CD4-positive, alpha-beta T cell treated with Interleukin-21 for 1 hour (primary cell): ENCODE data around the gene WDR86.

Experiments used
- DNase-seq: peaks from one replicate; pipeline ENCODE4 v3.0.0-alpha.2; 2020

The WDR86 gene

DNA sequence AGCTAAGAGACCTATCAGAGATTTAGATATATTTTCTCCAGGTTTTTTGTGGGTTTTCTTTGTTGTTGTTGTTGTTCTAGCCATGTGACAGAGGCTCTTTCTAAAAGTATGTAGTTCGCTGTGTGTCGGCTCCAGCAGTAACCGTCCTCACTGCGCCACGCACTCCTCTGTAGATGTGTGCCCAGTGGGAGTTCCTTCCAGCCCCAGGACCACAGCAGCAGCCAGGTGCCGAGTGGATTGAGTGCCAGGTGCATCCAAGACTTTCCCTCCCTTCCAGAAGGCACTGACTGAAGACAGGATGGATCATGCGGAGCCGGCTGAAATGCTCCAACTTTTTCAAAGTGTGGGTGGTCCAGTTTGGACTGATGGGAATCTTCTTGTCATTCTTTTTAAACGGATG is 31.8 kb downstream of the WDR86 start:
- DNase-seq, result no peak

DNA sequence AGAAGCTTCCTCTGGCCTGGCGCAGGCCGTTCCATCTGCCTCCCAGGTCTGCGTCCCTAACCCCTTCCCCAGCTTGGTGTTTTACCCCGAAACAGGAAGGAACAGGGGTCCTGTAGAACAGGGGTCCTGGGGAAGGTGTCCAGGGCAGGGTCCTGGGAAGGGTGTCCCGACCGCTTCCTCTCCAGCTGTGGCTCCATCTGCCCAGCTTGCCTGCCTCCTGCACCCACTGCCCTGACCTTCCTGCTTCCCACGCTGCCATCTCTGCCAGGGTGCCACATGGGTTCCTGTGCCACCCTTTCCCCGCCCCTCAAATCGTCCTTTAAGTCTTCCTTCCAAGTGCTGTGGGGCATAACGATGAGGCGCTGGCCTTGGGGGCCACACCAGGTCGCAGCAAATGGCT is 32.4 kb downstream of the WDR86 start:
- DNase-seq, result no peak

DNA sequence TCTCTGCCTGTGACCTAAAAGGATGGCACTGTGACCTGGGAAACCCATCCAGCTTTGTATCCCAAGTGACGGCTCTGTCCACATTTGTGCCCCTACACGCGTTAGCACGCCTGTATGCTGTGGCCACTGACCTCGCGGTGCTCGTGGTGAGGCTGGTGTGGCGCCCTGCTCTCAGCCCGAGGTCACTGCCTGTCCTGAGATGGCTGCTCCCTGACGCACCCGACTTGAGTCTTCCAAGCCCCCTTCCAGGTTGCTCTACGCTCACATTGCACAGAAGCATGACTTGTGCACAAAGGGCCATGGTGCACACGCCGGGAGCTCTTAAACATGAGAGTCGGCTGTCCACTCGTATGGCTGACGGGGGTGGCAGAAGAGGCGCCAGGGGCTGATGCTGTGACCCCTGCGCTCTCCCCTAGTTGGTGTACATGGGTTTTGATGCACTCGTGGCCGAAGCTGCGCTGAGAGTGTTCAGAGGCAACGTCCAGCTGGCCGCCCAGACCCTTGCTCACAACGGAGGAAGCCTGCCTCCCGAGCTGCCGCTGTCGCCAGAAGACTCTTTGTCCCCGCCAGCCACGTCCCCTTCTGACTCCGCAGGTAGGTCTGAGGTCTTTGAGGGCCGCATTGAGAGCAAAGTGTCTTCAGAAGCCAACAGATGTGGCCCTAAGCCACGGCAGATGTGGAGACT is 33.5 kb downstream of the WDR86 start:
- DNase-seq, result no peak

- DNase-seq, result no peak
Measured at GRCh38 chr7:151375530-151376217, 34.2 kb downstream of the WDR86 start.

- DNase-seq, result no peak
Measured at GRCh38 chr7:151374726-151375125, 35.1 kb downstream of the WDR86 start.

GRCh38 chr7:151374139-151374538 is 35.7 kb downstream of the WDR86 start:
- no peak for DNase-seq

- no peak for DNase-seq
Measured at GRCh38 chr7:151373599-151373998, 36.2 kb downstream of the WDR86 start.

- no peak for DNase-seq
Measured at GRCh38 chr7:151372612-151373265, 37.1 kb downstream of the WDR86 start.

- no peak for DNase-seq
Measured at GRCh38 chr7:151371266-151371665, 38.6 kb downstream of the WDR86 start.

DNA sequence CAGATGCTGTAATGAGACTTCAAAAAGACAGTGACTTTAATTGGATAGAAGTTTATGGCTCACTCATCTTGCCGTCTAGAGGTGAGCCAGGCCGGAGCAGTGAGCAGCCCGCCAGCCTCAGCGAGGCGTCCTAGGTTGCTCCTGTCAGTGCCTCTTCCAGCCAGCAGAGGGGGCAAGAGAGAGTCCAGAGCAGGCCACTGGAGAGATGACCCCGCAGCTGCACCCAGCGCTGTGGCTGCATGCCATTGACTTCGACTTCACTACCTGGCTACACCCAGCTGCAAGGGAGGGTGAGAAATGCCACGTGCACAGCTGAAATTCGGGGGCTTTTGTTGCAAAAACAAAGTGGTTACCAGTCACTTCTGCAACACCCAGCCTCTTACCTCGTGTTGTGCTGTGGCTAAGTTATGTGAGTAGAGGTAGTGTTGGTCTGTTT is 41.7 kb downstream of the WDR86 start:
- DNase-seq, result peak; percentile 84

DNA sequence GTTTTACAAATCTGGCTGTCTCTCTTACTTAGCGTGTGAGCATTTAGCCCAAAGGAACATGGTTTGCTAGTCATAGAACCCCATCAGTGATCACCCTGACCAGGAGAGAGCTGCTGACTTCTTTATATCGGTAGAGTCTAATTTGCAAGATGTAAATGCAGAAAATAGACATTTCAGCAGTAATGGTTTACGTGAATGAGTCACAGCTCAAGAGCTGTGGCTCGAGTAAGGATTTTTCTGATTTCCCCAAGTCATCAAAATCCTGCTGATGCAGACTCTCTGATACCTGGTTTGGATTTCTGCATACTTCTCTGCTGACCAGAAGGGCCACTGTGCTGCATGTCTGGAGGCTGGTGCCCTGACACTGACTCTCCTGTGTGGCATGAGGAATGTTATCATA is 42.6 kb downstream of the WDR86 start:
- no peak for DNase-seq

GRCh38 chr7:151366880-151367222 is 43.0 kb downstream of the WDR86 start:
- no peak for DNase-seq

DNA sequence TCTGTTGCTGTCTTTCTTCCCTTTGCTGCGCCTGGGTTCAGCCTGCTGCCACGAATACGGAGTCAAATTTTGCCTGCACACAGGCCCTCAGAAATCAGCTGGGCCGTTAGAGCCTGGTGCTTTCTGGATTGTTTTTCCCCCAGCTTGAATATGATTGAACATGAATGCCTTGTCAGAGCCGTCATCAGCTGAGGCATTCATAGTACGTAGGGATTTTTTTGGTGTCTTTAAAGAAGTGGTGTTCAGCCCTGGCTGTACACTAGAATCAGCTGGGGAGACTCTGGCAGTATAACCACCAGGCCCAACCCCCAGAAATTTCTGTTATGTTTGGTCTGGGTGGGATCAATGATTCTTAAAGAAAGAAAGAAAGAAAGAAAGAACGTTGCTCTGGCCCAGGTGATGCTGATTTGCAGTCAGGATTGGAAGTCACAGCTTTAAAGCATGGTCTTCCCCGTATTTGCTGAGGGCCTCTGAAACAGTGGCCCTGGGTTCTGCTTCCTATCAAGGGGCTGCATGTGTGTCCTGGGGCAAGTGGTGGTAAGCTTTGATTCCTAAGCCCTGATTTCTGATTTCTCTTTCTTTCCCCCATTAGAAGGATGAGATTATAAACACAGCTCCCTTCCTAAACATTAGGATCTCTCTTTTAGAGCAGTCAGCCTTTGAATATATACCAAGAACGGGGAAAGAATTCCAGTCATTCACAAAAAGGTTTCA is 43.5 kb downstream of the WDR86 start:
- DNase-seq, result no peak

DNA sequence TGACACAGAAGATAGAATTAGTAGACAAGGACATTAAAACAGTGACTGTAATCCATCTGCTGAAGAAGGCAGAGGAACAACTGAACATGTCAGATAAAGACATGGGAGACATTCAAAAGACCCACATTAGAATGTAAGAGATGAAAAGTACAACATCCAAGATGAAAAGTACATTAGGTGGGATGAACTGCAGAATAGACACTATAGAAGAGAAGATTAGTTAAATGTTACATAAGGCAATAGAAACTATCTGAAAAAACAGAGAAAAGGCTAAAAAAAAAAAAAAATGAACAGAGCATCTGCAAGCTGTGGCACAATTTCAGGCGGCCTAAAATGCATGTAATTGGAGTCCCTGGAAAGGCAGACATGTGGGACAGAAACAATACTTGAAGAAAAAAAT is 46.7 kb downstream of the WDR86 start:
- DNase-seq, result no peak

- no peak for DNase-seq
Measured at GRCh38 chr7:151361193-151361959, 48.5 kb downstream of the WDR86 start.

DNA sequence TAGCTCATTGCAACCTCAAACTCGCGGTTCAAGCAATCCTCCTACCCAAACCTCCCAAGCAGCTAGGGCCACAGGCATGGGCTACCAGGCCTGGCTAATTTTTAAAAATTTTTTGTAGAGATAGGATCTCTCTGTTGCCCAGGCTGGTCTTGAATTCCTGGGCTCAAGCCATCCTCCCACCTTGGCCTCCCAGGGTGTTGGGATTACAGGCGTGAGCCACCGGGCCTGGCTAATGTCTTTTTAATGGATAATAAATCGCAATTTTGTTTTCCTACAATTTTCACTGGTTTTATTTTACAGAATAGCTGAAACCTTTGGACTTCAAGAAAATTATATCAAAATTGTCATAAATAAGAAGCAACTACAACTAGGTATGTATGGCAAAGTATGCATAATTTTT is 57.3 kb downstream of the WDR86 start:
- DNase-seq, result no peak

GRCh38 chr7:151351967-151352366 is 57.9 kb downstream of the WDR86 start:
- peak; percentile 85 for DNase-seq

DNA sequence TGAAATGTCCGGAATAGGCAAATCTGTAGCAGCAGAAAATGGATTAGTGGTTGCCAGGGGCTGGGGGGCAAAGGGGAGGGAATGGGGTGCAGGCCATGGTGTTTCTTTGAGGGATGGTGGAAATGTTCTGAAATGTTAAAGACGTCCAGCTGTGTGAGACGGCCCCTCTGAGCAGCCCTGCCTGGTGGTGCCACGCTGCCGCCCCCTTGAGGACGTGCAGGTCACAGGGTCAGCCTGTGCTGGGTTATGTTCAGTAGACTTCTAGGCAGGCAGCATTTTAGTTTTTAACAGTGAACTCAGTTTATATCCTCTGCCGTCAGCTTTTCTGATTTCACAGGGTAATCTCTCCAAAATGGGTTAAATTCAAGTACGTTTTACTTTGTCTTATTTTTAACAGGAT is 58.8 kb downstream of the WDR86 start:
- peak; percentile 40 for DNase-seq

- no peak for DNase-seq
Measured at GRCh38 chr7:151349507-151349853, 60.4 kb downstream of the WDR86 start.

DNA sequence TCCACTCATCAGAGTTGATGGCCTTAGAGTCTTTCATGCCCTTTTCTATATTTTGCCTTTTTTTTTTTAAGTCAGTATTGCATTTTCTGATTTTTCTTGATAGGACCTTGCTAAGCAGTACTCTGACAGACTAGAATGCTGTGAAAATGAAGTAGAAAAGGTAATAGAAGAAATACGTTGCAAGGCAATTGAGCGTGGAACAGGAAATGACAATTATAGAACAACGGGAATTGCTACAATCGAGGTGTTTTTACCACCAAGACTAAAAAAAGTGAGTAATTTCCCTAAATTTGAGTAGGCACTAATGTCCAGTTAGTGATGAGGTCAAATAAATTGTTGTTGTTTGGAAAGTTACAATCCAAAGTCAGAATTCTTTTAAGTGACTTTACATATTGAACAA is 60.9 kb downstream of the WDR86 start:
- DNase-seq, result no peak

- no peak for DNase-seq
Measured at GRCh38 chr7:151347200-151347599, 62.6 kb downstream of the WDR86 start.

DNA sequence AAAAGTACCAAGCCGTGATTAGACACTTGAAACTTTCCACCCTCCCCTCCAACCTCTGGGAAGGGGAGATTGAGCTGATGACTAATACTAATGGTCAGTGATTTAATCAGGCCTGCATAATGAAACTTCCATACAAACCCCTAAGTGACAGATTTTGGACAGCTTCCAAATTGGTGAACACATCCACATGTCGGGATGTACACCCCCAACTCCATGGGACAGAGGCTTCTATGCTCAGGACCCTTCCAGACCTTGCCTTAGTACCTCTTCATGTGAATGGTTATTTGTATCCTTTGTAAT is 63.4 kb downstream of the WDR86 start:
- no peak for DNase-seq
